ENCODE results near the gene CD46.

CD46 gene

GRCh38 chr1:207831517-207832327 lies 79.9 kb downstream of the CD46 start:
- no peak for DNase-seq

GRCh38 chr1:207832796-207833195 lies 80.9 kb downstream of the CD46 start:
- no peak for DNase-seq

- no peak for DNase-seq
Measured at GRCh38 chr1:207833381-207833780, 81.5 kb downstream of the CD46 start.

- no peak for DNase-seq
Measured at GRCh38 chr1:207833956-207834660, 82.3 kb downstream of the CD46 start.

- no peak for DNase-seq
Measured at GRCh38 chr1:207835958-207836357, 84.1 kb downstream of the CD46 start.

- DNase-seq, result no peak
Measured at GRCh38 chr1:207836591-207837347, 84.9 kb downstream of the CD46 start.

GRCh38 chr1:207837673-207838072 lies 85.8 kb downstream of the CD46 start:
- no peak for DNase-seq

- no peak for DNase-seq
Measured at GRCh38 chr1:207838156-207839082, 86.6 kb downstream of the CD46 start.

- DNase-seq, result no peak
Measured at GRCh38 chr1:207839083-207839413, 87.2 kb downstream of the CD46 start.

GRCh38 chr1:207840380-207840779 lies 88.5 kb downstream of the CD46 start:
- no peak for DNase-seq

GRCh38 chr1:207841293-207841692 lies 89.4 kb downstream of the CD46 start:
- no peak for DNase-seq

- DNase-seq, result no peak
Measured at GRCh38 chr1:207841901-207842300, 90.0 kb downstream of the CD46 start.

GRCh38 chr1:207842506-207842905 lies 90.7 kb downstream of the CD46 start:
- DNase-seq, result no peak

GRCh38 chr1:207844371-207844770 lies 92.5 kb downstream of the CD46 start:
- DNase-seq, result no peak

All from hematopoietic multipotent progenitor cell treated with erythropoietin and hydrocortisone succinate and interleukin-3 and kit ligand, for 8 days (in vitro differentiated cells).